Small intestine (tissue), 16 donors: Measurements from ENCODE around the gene ARHGAP1. TPM values are rescaled to one million over a fixed set of nuclear protein-coding genes. Genes with fewer than 3 reads are reported as not detected.

Source experiments
- DNase-seq, 2 donors: peaks; one replicate each; pipeline versions ENCODE4 v3.0.0 to v3.0.0-alpha.2; 2013
- FAIRE-seq: peaks from 2 replicates; lab custom pipeline; 2012; peaks lifted over from hg19 to GRCh38; lab: Jason Lieb, UNC
- H3K27ac ChIP-seq, 3 donors: one replicate each; pipeline ENCODE4 v1.5.1; 2013; ENCODE audit warnings: low read length in 2 of 3, mild to moderate bottlenecking in 2 of 3, control low read depth in 1 of 3, inconsistent platforms in 1 of 3, low read depth in 1 of 3, moderate library complexity in 1 of 3
- H3K27me3 ChIP-seq, 3 donors: one replicate each; pipeline ENCODE4 v1.6.1; 2013; ENCODE audit warnings: low read length in 3 of 3, inconsistent platforms in 1 of 3; ENCODE audit not compliant: control insufficient read depth in 3 of 3, insufficient read depth in 3 of 3
- H3K36me3 ChIP-seq, 3 donors: one replicate each; pipeline ENCODE4 v1.6.1; 2013; ENCODE audit warnings: low read length in 3 of 3, inconsistent platforms in 1 of 3, low read depth in 1 of 3, mild to moderate bottlenecking in 1 of 3, moderate library complexity in 1 of 3; ENCODE audit not compliant: control insufficient read depth in 3 of 3, insufficient read depth in 2 of 3
- H3K4me1 ChIP-seq, 3 donors: one replicate each; pipeline ENCODE4 v1.6.1; 2013; ENCODE audit warnings: low read length in 2 of 3, inconsistent platforms in 1 of 3, low read depth in 1 of 3, mild to moderate bottlenecking in 1 of 3, moderate library complexity in 1 of 3; ENCODE audit not compliant: control insufficient read depth in 3 of 3, insufficient read depth in 2 of 3
- H3K4me3 ChIP-seq, 3 donors: one replicate each; pipeline ENCODE4 v1.5.1; 2013; ENCODE audit warnings: low read length in 3 of 3, control low read depth in 1 of 3, inconsistent platforms in 1 of 3, low read depth in 1 of 3, mild to moderate bottlenecking in 1 of 3, moderate library complexity in 1 of 3
- H3K9me3 ChIP-seq, 2 donors: one replicate each; pipeline ENCODE4 v1.6.1; 2013; ENCODE audit warnings: low read depth in 1 of 2, low read length in 1 of 2; ENCODE audit not compliant: control insufficient read depth in 2 of 2, insufficient read depth in 1 of 2
- WGBS, 3 donors: extraction: QIAGEN DNeasy Blood & Tissue Kit; methylation state at CpG; one replicate each; pipeline ENCODE4 v1.1.7; 2013; 5-methylcytosine and 5-hydroxymethylcytosine counted together
- long read RNA-seq, 10 donors: transcript quantifications; one replicate each; lab custom pipeline, GENCODE V29; 2026
- polyA plus RNA-seq, 4 donors: library from polyadenylated mRNA; stranded (reverse) in 3 of 4; unstranded in 1 of 4; fragments of 200-250 nt in 3 of 4; fragments of 120-200 nt in 1 of 4; gene quantifications; one replicate each; pipeline versions ENCODE4 v1.2.1 to v1.2.3, GENCODE V29; 2013
- donor health status: healthy with polysubstance abuse.
- donor health status: control.
- donor health status: control.
- donor health status: Bipolar disorder and iron deficiency.
- donor health status: healthy.

ARHGAP1 gene
- 10 to 100 TPM; 18.6 to 49.0 (median 26.0) TPM for polyA plus RNA-seq
- long read RNA-seq, donor 1, transcript ARHGAP1-207 (4 exons, 901 nt), result minor isoform, 9 of 22 reads
- long read RNA-seq, donor 1, transcript ARHGAP1-201 (13 exons, 3,375 nt), result major isoform, 11 of 22 reads
- long read RNA-seq, donor 1, partial matches to known transcripts, result 0 of 22 reads
- long read RNA-seq, donor 1, other reads (novel, unspliced or antisense), result 0 of 22 reads
- long read RNA-seq, donor 2, partial matches to known transcripts, result 0 of 6 reads
- long read RNA-seq, donor 2, other reads (novel, unspliced or antisense), result 0 of 6 reads
- long read RNA-seq, donor 3, transcript ARHGAP1-201 (13 exons, 3,375 nt), result minor isoform, 5 of 12 reads
- long read RNA-seq, donor 3, transcript ARHGAP1-207 (4 exons, 901 nt), result major isoform, 7 of 12 reads
- long read RNA-seq, donor 3, partial matches to known transcripts, result 0 of 12 reads
- long read RNA-seq, donor 3, other reads (novel, unspliced or antisense), result 0 of 12 reads
- long read RNA-seq, donor 4, result 0 reads
- long read RNA-seq, donor 5, partial matches to known transcripts, result 0 of 4 reads
- long read RNA-seq, donor 5, other reads (novel, unspliced or antisense), result 0 of 4 reads
- long read RNA-seq, donor 6, transcript ARHGAP1-201 (13 exons, 3,375 nt), result major isoform, 6 of 11 reads
- long read RNA-seq, donor 6, transcript ARHGAP1-207 (4 exons, 901 nt), result minor isoform, 5 of 11 reads
- long read RNA-seq, donor 6, partial matches to known transcripts, result 0 of 11 reads
- long read RNA-seq, donor 6, other reads (novel, unspliced or antisense), result 0 of 11 reads
- long read RNA-seq, donor 7, result 0 reads
- long read RNA-seq, donor 8, partial matches to known transcripts, result 8 of 10 reads
- long read RNA-seq, donor 8, other reads (novel, unspliced or antisense), result 0 of 10 reads
- long read RNA-seq, donor 9, partial matches to known transcripts, result 0 of 4 reads
- long read RNA-seq, donor 9, other reads (novel, unspliced or antisense), result 0 of 4 reads
- long read RNA-seq, donor 10, partial matches to known transcripts, result 0 of 7 reads
- long read RNA-seq, donor 10, other reads (novel, unspliced or antisense), result 0 of 7 reads

- Histone ChIP-seq H3K27ac (peak within 1 kb of the TSS; percentile 80 to 96 (median 93)), H3K4me3 (peak within 1 kb of the TSS; percentile 81 to 99 (median 95)), H3K36me3 (peaks cover 12 to 54% (median 16%) of the 10 kb centered on the region in 3 donors), H3K4me1 (peaks cover 0 to 18% (median 3%) of the 10 kb centered on the region in 3 donors), H3K27me3 (no peaks in the 10 kb centered on the region), H3K9me3 (no peaks in the 10 kb centered on the region)
- peak; percentile 99 to 100 for DNase-seq
- no peak for FAIRE-seq
- WGBS, 3 donors, result 0 to 1% (median 1%) methylated on average over 41 to 44 of the region's 44 CpGs
Observed at GRCh38 chr11:46700241-46701077, at the start of gene ARHGAP1, which contains the start of gene ZNF408. ARHGAP1 (minus strand) TSS chr11:46700619; CDS start chr11:46696107, 4,512 bp downstream. ZNF408 (plus strand) TSS chr11:46701031; CDS start chr11:46701048, 17 bp downstream.

DNA sequence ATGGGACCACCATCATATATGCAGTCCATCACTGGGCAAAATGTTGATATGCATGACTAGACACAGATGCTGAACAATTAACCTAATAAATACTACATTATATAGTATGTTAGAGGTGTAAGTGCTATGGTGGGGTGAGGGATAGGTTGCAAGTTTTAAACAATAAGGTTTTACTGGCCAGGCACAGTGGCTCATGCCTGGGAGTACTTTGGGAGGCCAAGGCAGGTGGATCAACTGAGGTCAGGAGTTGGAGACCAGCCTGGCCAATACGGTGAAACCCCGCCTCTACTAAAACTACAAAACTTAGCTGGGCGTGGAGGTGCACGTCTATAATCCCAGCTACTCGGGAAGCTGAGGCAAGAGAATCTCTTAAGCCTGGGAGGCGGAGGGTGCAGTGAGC, 46.7 kb upstream of the ARHGAP1 start:
- Histone ChIP-seq H3K4me3 (no peak overlapping the region), H3K27me3 (no peaks in the 10 kb centered on the region), H3K27ac (no peak overlapping the region), H3K4me1 (peaks cover 0 to 4% (median 0%) of the 10 kb centered on the region in 3 donors), H3K36me3 (peaks cover 28 to 54% (median 31%) of the 10 kb centered on the region in 3 donors), H3K9me3 (no peaks in the 10 kb centered on the region)
- FAIRE-seq (no peak), DNase-seq (no peak)
- 91 to 95% (median 91%) methylated on average over 6 of the region's 6 CpGs for WGBS, 3 donors

- FAIRE-seq (no peak), DNase-seq (no peak)
- no peaks in the 10 kb centered on the region for H3K9me3 ChIP-seq
- no peak overlapping the region for H3K27ac ChIP-seq
- H3K4me1 ChIP-seq, result peaks cover 0 to 4% (median 0%) of the 10 kb centered on the region in 3 donors
- H3K4me3 ChIP-seq, result no peak overlapping the region
- H3K27me3 ChIP-seq, result no peaks in the 10 kb centered on the region
- WGBS, 3 donors, result 91 to 93% (median 92%) methylated on average over 3 of the region's 3 CpGs
- peaks cover 27 to 62% (median 28%) of the 10 kb centered on the region in 3 donors for H3K36me3 ChIP-seq
Observed at GRCh38 chr11:46745995-46746394, 45.6 kb upstream of the ARHGAP1 start.

- no peak overlapping the region for H3K4me3 ChIP-seq
- no peak overlapping the region for H3K27ac ChIP-seq
- WGBS, 3 donors, result 91 to 93% (median 92%) methylated on average over 1 of the region's 1 CpG
- H3K27me3 ChIP-seq, result no peaks in the 10 kb centered on the region
- H3K9me3 ChIP-seq, result no peaks in the 10 kb centered on the region
- DNase-seq, result no peak
- peaks cover 21 to 59% (median 23%) of the 10 kb centered on the region in 3 donors for H3K36me3 ChIP-seq
- peaks cover 0 to 3% (median 0%) of the 10 kb centered on the region in 3 donors for H3K4me1 ChIP-seq
- no peak for FAIRE-seq
Observed at GRCh38 chr11:46745328-46745727, 44.9 kb upstream of the ARHGAP1 start.

- Histone ChIP-seq H3K4me1 (no peaks in the 10 kb centered on the region), H3K27ac (peak overlapping the region in 1 of 3 donors; percentile 29), H3K36me3 (peaks cover 12 to 52% (median 20%) of the 10 kb centered on the region in 3 donors), H3K27me3 (no peaks in the 10 kb centered on the region), H3K9me3 (no peaks in the 10 kb centered on the region), H3K4me3 (no peak overlapping the region)
- WGBS, 3 donors, result 72 to 86% (median 83%) methylated on average over 10 of the region's 10 CpGs
- FAIRE-seq (no peak), DNase-seq (no peak)
Observed at GRCh38 chr11:46743693-46744339, 43.4 kb upstream of the ARHGAP1 start.

GRCh38 chr11:46743043-46743442, 42.6 kb upstream of the ARHGAP1 start:
- FAIRE-seq, result no peak
- peaks cover 11 to 48% (median 20%) of the 10 kb centered on the region in 3 donors for H3K36me3 ChIP-seq
- H3K9me3 ChIP-seq, result no peaks in the 10 kb centered on the region
- no peaks in the 10 kb centered on the region for H3K4me1 ChIP-seq
- no peak overlapping the region for H3K4me3 ChIP-seq
- no peaks in the 10 kb centered on the region for H3K27me3 ChIP-seq
- no peak for DNase-seq
- 84 to 93% (median 87%) methylated on average over 2 of the region's 2 CpGs for WGBS, 3 donors
- peak overlapping the region in 1 of 3 donors; percentile 34 for H3K27ac ChIP-seq
